ENCODE results near the gene DMD.

Gene DMD

GRCh38 chrX:31200430-31200829 lies 2010.9 kb downstream of the DMD start:
- DNase-seq = no peak

GRCh38 chrX:31199840-31200114 lies 2011.6 kb downstream of the DMD start:
- DNase-seq = no peak

GRCh38 chrX:31199056-31199839 lies 2012.1 kb downstream of the DMD start:
- no peak for DNase-seq

GRCh38 chrX:31190221-31190975 lies 2021.0 kb downstream of the DMD start:
- DNase-seq = no peak

- no peak for DNase-seq
Measured at GRCh38 chrX:31186693-31187338, 2024.5 kb downstream of the DMD start.

GRCh38 chrX:31185884-31186283 lies 2025.5 kb downstream of the DMD start:
- DNase-seq = no peak

GRCh38 chrX:31181377-31182000 lies 2029.9 kb downstream of the DMD start:
- no peak for DNase-seq

- no peak for DNase-seq
Measured at GRCh38 chrX:31179203-31179602, 2032.1 kb downstream of the DMD start.

GRCh38 chrX:31178769-31179125 lies 2032.6 kb downstream of the DMD start:
- no peak for DNase-seq

GRCh38 chrX:31178064-31178768 lies 2033.1 kb downstream of the DMD start:
- DNase-seq = no peak

- no peak for DNase-seq
Measured at GRCh38 chrX:31170792-31171191, 2040.6 kb downstream of the DMD start.

- no peak for DNase-seq
Measured at GRCh38 chrX:31168551-31168950, 2042.8 kb downstream of the DMD start.

GRCh38 chrX:31166832-31167231 lies 2044.5 kb downstream of the DMD start:
- no peak for DNase-seq

GRCh38 chrX:31166416-31166815 lies 2044.9 kb downstream of the DMD start:
- no peak for DNase-seq

GRCh38 chrX:31165241-31166035 lies 2045.9 kb downstream of the DMD start:
- no peak for DNase-seq

GRCh38 chrX:31154946-31155345 lies 2056.4 kb downstream of the DMD start:
- DNase-seq = no peak

- DNase-seq = no peak
Measured at GRCh38 chrX:31153475-31154047, 2057.8 kb downstream of the DMD start.

GRCh38 chrX:31147175-31147574 lies 2064.2 kb downstream of the DMD start:
- DNase-seq = no peak

GRCh38 chrX:31139961-31140360 lies 2071.4 kb downstream of the DMD start:
- DNase-seq = no peak

- DNase-seq = no peak
Measured at GRCh38 chrX:31138124-31138523, 2073.2 kb downstream of the DMD start.

- no peak for DNase-seq
Measured at GRCh38 chrX:31136144-31136611, 2075.2 kb downstream of the DMD start.

GRCh38 chrX:31132821-31133241 lies 2078.5 kb downstream of the DMD start:
- DNase-seq = no peak
